MM.1S (cell line): Measurements from ENCODE around the gene VEGFA.
A peak's percentile ranks its signal among the peaks of the same experiment; 100 is the strongest.

Experiments used
- DNase-seq: peaks from one replicate; pipeline ENCODE4 v3.0.0-alpha.2; 2015
- H2AFZ ChIP-seq: fragments of 300-600 bp; sonication (generic); 2 replicates; pipeline ENCODE4 v1.6.0; 2016; ENCODE audit warnings: antibody characterized with exemption, low read length
- H3F3A ChIP-seq: fragments of 300-600 bp; sonication (generic); 2 replicates; pipeline ENCODE4 v1.6.1; 2016; ENCODE audit warnings: mild to moderate bottlenecking, antibody characterized with exemption, low read length, moderate library complexity, mixed read lengths; ENCODE audit not compliant: insufficient read depth
- H3K27ac ChIP-seq: fragments of 300-600 bp; sonication (generic); 2 replicates; pipeline ENCODE4 v1.5.1; 2016; ENCODE audit warnings: mild to moderate bottlenecking, low read length
- H3K27me3 ChIP-seq: fragments of 300-600 bp; sonication (generic); replicated peaks from 2 replicates; pipeline ENCODE4 v1.6.0; 2016; ENCODE audit warnings: low read length; ENCODE audit not compliant: insufficient read depth
- H3K36me3 ChIP-seq: fragments of 300-600 bp; sonication (generic); replicated peaks from 2 replicates; pipeline ENCODE4 v1.6.1; 2016; ENCODE audit warnings: mild to moderate bottlenecking, low read length, mixed read lengths; ENCODE audit not compliant: insufficient read depth
- H3K4me1 ChIP-seq: fragments of 300-600 bp; sonication (generic); 2 replicates; pipeline ENCODE4 v1.6.1; 2016; ENCODE audit warnings: low read length, mixed read lengths
- H3K4me2 ChIP-seq: fragments of 300-600 bp; sonication (generic); 2 replicates; pipeline ENCODE4 v1.6.0; 2016; ENCODE audit warnings: low read depth, low read length
- H3K4me3 ChIP-seq: fragments of 300-600 bp; sonication (generic); 2 replicates; pipeline ENCODE4 v1.5.1; 2016; ENCODE audit warnings: low read length, mixed read lengths
- H3K79me2 ChIP-seq: fragments of 300-600 bp; sonication (generic); 2 replicates; pipeline ENCODE4 v1.6.1; 2016; ENCODE audit warnings: mixed run types, low read length, mixed read lengths
- H3K9ac ChIP-seq: fragments of 300-600 bp; sonication (generic); 2 replicates; pipeline ENCODE4 v1.6.1; 2016; ENCODE audit warnings: low read length, mixed read lengths
- H3K9me2 ChIP-seq: fragments of 300-600 bp; sonication (generic); replicated peaks from 2 replicates; pipeline ENCODE4 v1.6.1; 2016; ENCODE audit warnings: mild to moderate bottlenecking, low read length, mixed read lengths; ENCODE audit not compliant: insufficient read depth
- H3K9me3 ChIP-seq: fragments of 300-600 bp; sonication (generic); replicated peaks from 2 replicates; pipeline ENCODE4 v1.6.1; 2016; ENCODE audit warnings: mild to moderate bottlenecking, low read length, mixed read lengths; ENCODE audit not compliant: insufficient read depth
- H4K20me1 ChIP-seq: fragments of 300-600 bp; sonication (generic); 2 replicates; pipeline ENCODE4 v1.6.1; 2016; ENCODE audit warnings: mild to moderate bottlenecking, low read length, moderate library complexity, mixed read lengths; ENCODE audit not compliant: insufficient read depth
- EZH2 ChIP-seq: fragments of 300-600 bp; sonication (generic); optimal IDR thresholded peaks from 2 replicates; pipeline ENCODE3; 2017; ENCODE audit warnings: low read depth, mild to moderate bottlenecking, antibody characterized with exemption, low read length, mixed read lengths
- EZH2phosphoT487 ChIP-seq: fragments of 300-600 bp; sonication (generic); IDR thresholded peaks from 2 replicates; pipeline ENCODE4 v1.6.1; 2018; ENCODE audit warnings: antibody characterized with exemption, low read length
- TF ChIP-seq, protein P1 (sequence below): fragments of 300-600 bp; sonication (generic); IDR thresholded peaks from 2 replicates; pipeline ENCODE4 v1.5.1; 2016; ENCODE audit warnings: antibody characterized with exemption, low read length, mixed read lengths

VEGFA gene

DNA sequence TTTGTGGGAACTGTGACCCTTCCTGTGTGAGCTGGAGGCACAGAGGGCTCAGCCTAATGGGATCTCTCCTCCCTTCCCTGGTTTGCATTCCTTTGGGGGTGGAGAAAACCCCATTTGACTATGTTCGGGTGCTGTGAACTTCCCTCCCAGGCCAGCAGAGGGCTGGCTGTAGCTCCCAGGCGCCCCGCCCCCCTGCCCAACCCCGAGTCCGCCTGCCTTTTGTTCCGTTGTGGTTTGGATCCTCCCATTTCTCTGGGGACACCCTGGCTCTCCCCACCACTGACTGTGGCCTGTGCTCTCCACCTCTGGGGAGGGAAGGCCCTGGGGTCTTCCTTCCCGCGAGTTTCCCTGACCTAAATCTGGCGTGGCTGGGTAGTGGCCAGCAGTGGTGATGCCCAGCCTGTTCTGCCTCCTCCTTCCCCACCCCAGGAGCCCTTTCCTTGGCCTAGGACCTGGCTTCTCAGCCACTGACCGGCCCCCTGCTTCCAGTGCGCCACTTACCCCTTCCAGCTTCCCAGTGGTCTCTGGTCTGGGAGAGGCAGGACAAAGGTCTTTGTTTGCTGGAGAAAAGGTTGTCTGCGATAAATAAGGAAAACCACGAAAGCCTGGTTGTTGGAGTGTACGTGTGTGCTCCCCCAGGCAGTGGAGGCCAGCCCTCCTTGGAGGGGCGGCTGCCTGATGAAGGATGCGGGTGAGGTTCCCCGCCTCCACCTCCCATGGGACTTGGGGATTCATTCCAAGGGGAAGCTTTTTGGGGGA is 4.9 kb downstream of the VEGFA start:
- Histone ChIP-seq H3K9me2 (no peaks in the 10 kb centered on the region), H3K4me2 (peak overlapping the region; percentile 83; the same call in 1 of the 2 replicates), H3F3A (peaks cover 18% of the 10 kb centered on the region), H3K9ac (no peak overlapping the region), H3K4me1 (peaks cover 22% of the 10 kb centered on the region), H2AFZ (no peak overlapping the region), H3K79me2 (peaks cover 98% of the 10 kb centered on the region), H3K4me3 (no peak overlapping the region), H3K9me3 (no peaks in the 10 kb centered on the region), H3K27me3 (no peaks in the 10 kb centered on the region), H3K36me3 (peaks cover 8% of the 10 kb centered on the region; the same call in 1 of the 2 replicates), H4K20me1 (peaks cover 6% of the 10 kb centered on the region; the same call in 1 of the 2 replicates), H3K27ac (no peak overlapping the region)
- peak; percentile 64 for DNase-seq
- TF ChIP-seq, protein P1, sequence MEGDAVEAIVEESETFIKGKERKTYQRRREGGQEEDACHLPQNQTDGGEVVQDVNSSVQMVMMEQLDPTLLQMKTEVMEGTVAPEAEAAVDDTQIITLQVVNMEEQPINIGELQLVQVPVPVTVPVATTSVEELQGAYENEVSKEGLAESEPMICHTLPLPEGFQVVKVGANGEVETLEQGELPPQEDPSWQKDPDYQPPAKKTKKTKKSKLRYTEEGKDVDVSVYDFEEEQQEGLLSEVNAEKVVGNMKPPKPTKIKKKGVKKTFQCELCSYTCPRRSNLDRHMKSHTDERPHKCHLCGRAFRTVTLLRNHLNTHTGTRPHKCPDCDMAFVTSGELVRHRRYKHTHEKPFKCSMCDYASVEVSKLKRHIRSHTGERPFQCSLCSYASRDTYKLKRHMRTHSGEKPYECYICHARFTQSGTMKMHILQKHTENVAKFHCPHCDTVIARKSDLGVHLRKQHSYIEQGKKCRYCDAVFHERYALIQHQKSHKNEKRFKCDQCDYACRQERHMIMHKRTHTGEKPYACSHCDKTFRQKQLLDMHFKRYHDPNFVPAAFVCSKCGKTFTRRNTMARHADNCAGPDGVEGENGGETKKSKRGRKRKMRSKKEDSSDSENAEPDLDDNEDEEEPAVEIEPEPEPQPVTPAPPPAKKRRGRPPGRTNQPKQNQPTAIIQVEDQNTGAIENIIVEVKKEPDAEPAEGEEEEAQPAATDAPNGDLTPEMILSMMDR = peak; percentile 75
- TF ChIP-seq EZH2 = no peak
- no peak for TF ChIP-seq EZH2phosphoT487

DNA sequence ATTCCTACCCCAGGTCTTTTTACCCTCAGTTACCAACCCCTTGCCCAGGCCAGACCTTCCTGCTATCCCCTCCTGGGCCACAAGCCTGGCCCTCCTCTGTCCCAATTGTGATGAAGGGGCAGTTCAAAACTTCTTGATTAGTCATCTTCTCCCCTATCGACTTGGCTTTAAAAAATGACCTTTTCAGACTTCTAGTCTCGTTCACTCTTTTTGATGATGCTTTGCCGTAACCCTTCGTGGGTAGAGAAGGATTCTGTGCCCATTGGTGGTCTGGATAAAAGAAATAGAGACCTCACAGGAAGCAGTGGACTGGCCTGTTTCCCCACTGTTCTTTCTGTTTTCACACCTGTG is 5.5 kb downstream of the VEGFA start:
- Histone ChIP-seq H3K27ac (no peak overlapping the region), H2AFZ (no peak overlapping the region), H3K9ac (no peak overlapping the region), H4K20me1 (peaks cover 6% of the 10 kb centered on the region; the same call in 1 of the 2 replicates), H3K27me3 (no peaks in the 10 kb centered on the region), H3K4me3 (no peak overlapping the region), H3K9me3 (no peaks in the 10 kb centered on the region), H3K4me1 (peaks cover 22% of the 10 kb centered on the region), H3K4me2 (peak overlapping the region; percentile 83; the same call in 1 of the 2 replicates), H3K9me2 (no peaks in the 10 kb centered on the region), H3K79me2 (peaks cover 95% of the 10 kb centered on the region), H3F3A (peaks cover 13% of the 10 kb centered on the region), H3K36me3 (peaks cover 8% of the 10 kb centered on the region; the same call in 1 of the 2 replicates)
- DNase-seq = no peak
- TF ChIP-seq EZH2phosphoT487 (no peak), EZH2 (no peak)
- TF ChIP-seq, protein P1 = no peak

DNA sequence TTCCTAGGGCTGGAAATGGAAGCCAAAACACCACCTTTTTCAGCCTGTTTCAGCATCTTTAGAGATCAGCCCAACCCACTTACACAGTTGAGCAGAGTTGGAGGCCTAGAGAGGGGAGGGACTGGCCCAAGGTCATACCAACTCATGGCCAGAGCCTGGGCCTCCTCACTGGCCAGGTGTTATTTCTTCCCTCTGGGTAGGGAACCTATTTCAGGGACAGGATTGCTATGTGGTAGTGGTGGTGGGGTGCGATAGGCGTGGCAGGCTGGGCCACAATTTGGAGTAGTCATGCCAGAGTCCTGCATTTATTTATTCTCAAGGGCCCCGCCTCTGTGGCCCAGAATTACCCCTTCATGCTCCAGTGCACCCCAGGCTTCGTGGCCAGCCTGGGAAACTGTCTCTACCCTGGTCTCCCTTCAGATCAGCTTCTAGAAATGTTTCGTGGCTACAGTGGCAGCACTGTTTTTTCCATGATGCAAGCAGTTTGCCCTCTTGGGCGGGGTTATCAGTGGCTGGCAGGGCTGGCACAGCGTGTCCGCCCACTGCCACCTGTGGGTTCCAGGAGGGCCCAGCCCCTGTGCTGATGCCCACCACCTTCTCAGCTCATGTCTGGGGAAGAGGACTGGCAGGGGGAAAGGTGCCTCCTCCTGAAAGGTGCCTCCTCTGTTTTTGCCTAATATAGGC is 6.2 kb downstream of the VEGFA start:
- no peaks in the 10 kb centered on the region for H3K9me2 ChIP-seq
- H3K79me2 ChIP-seq = peaks cover 93% of the 10 kb centered on the region
- H3K36me3 ChIP-seq = peaks cover 8% of the 10 kb centered on the region; the same call in 1 of the 2 replicates
- no peak overlapping the region for H3K9ac ChIP-seq
- no peak for DNase-seq
- H3K4me2 ChIP-seq = no peak overlapping the region
- H2AFZ ChIP-seq = no peak overlapping the region
- H3K27ac ChIP-seq = no peak overlapping the region
- H3K4me1 ChIP-seq = peaks cover 22% of the 10 kb centered on the region
- H3K4me3 ChIP-seq = no peak overlapping the region
- TF ChIP-seq, protein P1 = no peak
- TF ChIP-seq EZH2phosphoT487 (no peak), EZH2 (no peak)
- H3K27me3 ChIP-seq = no peaks in the 10 kb centered on the region
- no peaks in the 10 kb centered on the region for H3K9me3 ChIP-seq
- peaks cover 7% of the 10 kb centered on the region for H3F3A ChIP-seq
- H4K20me1 ChIP-seq = peaks cover 6% of the 10 kb centered on the region; the same call in 1 of the 2 replicates
